Stimulated activated naive CD8-positive, alpha-beta T cell treated with anti-CD3 and anti-CD28 coated beads, Interleukin-15, Interleukin-2, amounts not matched to agents 100 ng/mL and 50 ng/mL, for 24 hours (primary cell): ENCODE measurements around the gene RARRES2.

Experiments
- H3K27ac Mint-ChIP-seq: one replicate; pipeline ENCODE4 v1.8.0; 2021; ENCODE audit warnings: mild to moderate bottlenecking, mixed read lengths
- H3K27me3 Mint-ChIP-seq: one replicate; pipeline ENCODE4 v1.8.0; 2021; ENCODE audit warnings: mixed read lengths
- H3K36me3 Mint-ChIP-seq: one replicate; pipeline ENCODE4 v1.8.0; 2021; ENCODE audit warnings: low read depth, mixed read lengths
- H3K4me1 Mint-ChIP-seq: one replicate; pipeline ENCODE4 v1.8.0; 2021; ENCODE audit warnings: low read depth, mixed read lengths
- H3K4me3 Mint-ChIP-seq: one replicate; pipeline ENCODE4 v1.8.0; 2021; ENCODE audit warnings: mild to moderate bottlenecking, mixed read lengths
- H3K9me3 Mint-ChIP-seq: one replicate; pipeline ENCODE4 v1.8.0; 2021; ENCODE audit warnings: mixed read lengths

RARRES2 gene

GRCh38 chr7:150360363-150361058 lies 19.1 kb upstream of the RARRES2 start:
- H3K4me1 Mint-ChIP-seq = peaks cover 59% of the 10 kb centered on the region
- H3K27me3 Mint-ChIP-seq = no peaks in the 10 kb centered on the region
- peaks cover 4% of the 10 kb centered on the region for H3K9me3 Mint-ChIP-seq
- H3K4me3 Mint-ChIP-seq = no peak overlapping the region
- no peaks in the 10 kb centered on the region for H3K36me3 Mint-ChIP-seq
- H3K27ac Mint-ChIP-seq = peak overlapping the region; percentile 79

GRCh38 chr7:150359622-150360362 lies 18.4 kb upstream of the RARRES2 start:
- H3K9me3 Mint-ChIP-seq = peaks cover 4% of the 10 kb centered on the region
- peak overlapping the region; percentile 79 for H3K27ac Mint-ChIP-seq
- H3K4me1 Mint-ChIP-seq = peaks cover 53% of the 10 kb centered on the region
- no peaks in the 10 kb centered on the region for H3K27me3 Mint-ChIP-seq
- no peaks in the 10 kb centered on the region for H3K36me3 Mint-ChIP-seq
- H3K4me3 Mint-ChIP-seq = no peak overlapping the region

- Mint-ChIP-seq H3K27me3 (no peaks in the 10 kb centered on the region), H3K4me1 (peaks cover 49% of the 10 kb centered on the region), H3K4me3 (no peak overlapping the region), H3K27ac (no peak overlapping the region), H3K9me3 (peaks cover 4% of the 10 kb centered on the region), H3K36me3 (no peaks in the 10 kb centered on the region)
Observed at GRCh38 chr7:150358988-150359621, 17.7 kb upstream of the RARRES2 start.

DNA sequence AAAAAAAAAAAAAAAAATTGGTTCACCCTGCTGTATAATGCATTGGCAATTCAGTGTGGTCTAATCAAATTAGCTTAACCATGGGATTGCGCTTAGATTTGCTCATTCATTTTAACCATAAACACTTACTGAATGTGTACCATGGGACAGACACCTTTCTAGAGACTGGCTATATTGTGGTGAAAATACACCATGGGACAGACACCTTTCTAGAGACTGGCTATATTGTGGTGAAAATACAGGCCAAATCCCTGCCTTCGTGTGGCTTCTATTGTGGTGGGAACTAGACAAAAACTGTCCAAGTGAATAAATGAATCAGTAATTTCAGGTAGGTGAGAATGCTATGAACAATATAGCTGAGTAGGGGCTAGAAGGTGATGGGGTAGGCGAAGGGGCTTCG lies 17.0 kb upstream of the RARRES2 start:
- peaks cover 4% of the 10 kb centered on the region for H3K9me3 Mint-ChIP-seq
- no peak overlapping the region for H3K27ac Mint-ChIP-seq
- H3K4me3 Mint-ChIP-seq = no peak overlapping the region
- H3K27me3 Mint-ChIP-seq = no peaks in the 10 kb centered on the region
- peaks cover 45% of the 10 kb centered on the region for H3K4me1 Mint-ChIP-seq
- H3K36me3 Mint-ChIP-seq = no peaks in the 10 kb centered on the region

- no peaks in the 10 kb centered on the region for H3K27me3 Mint-ChIP-seq
- H3K27ac Mint-ChIP-seq = peak overlapping the region; percentile 79
- H3K4me1 Mint-ChIP-seq = peaks cover 45% of the 10 kb centered on the region
Observed at GRCh38 chr7:150357771-150358427, 16.5 kb upstream of the RARRES2 start.

GRCh38 chr7:150357270-150357669 lies 15.8 kb upstream of the RARRES2 start:
- Mint-ChIP-seq H3K36me3 (no peaks in the 10 kb centered on the region), H3K27ac (peak overlapping the region; percentile 79), H3K27me3 (no peaks in the 10 kb centered on the region), H3K4me1 (peaks cover 45% of the 10 kb centered on the region), H3K9me3 (peaks cover 4% of the 10 kb centered on the region), H3K4me3 (peak overlapping the region; percentile 65)

More at GRCh38 chr7:150357771-150358427, 16.5 kb upstream of the RARRES2 start:
- H3K4me3 Mint-ChIP-seq = peak overlapping the region; percentile 65
- peaks cover 4% of the 10 kb centered on the region for H3K9me3 Mint-ChIP-seq
- no peaks in the 10 kb centered on the region for H3K36me3 Mint-ChIP-seq

DNA sequence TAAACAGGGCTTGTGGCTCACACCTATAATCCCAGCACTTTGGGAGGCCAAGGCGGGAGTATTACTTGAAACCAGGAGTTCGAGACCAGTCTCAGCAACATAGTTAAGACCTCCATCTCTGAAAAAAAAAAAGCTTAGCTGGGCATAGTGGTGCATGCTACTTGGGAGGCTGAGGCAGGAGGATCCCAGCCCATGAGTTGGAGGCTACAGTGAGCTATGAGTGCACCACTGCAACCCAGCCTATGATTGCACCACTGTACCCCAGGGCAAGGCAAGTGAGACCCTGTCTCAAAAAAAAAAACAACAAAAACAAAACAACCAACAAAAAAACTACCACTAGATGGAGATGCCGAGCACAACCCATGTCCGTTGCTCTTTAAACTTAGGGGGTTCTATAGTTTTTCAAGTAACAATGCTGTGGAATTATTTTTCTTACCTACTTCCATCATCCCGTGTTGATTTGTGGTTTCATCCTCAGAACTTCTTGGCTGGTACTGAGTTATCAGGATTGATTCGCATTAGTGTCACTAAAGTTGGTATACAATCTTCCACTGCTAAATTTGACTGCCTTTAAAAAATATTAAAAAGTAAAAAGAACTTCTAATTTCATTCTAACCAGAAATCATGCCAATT lies 15.0 kb upstream of the RARRES2 start:
- no peak overlapping the region for H3K27ac Mint-ChIP-seq
- H3K9me3 Mint-ChIP-seq = peaks cover 4% of the 10 kb centered on the region

GRCh38 chr7:150355666-150356059 lies 14.2 kb upstream of the RARRES2 start:
- H3K27me3 Mint-ChIP-seq = no peaks in the 10 kb centered on the region
- no peak overlapping the region for H3K27ac Mint-ChIP-seq
- H3K4me3 Mint-ChIP-seq = no peak overlapping the region
- H3K9me3 Mint-ChIP-seq = peaks cover 4% of the 10 kb centered on the region
- H3K4me1 Mint-ChIP-seq = peaks cover 45% of the 10 kb centered on the region
- H3K36me3 Mint-ChIP-seq = no peaks in the 10 kb centered on the region

More for the DNA sequence above, 15.0 kb upstream of the RARRES2 start:
- Mint-ChIP-seq H3K4me1 (peaks cover 45% of the 10 kb centered on the region), H3K4me3 (no peak overlapping the region), H3K36me3 (no peaks in the 10 kb centered on the region), H3K27me3 (no peaks in the 10 kb centered on the region)

DNA sequence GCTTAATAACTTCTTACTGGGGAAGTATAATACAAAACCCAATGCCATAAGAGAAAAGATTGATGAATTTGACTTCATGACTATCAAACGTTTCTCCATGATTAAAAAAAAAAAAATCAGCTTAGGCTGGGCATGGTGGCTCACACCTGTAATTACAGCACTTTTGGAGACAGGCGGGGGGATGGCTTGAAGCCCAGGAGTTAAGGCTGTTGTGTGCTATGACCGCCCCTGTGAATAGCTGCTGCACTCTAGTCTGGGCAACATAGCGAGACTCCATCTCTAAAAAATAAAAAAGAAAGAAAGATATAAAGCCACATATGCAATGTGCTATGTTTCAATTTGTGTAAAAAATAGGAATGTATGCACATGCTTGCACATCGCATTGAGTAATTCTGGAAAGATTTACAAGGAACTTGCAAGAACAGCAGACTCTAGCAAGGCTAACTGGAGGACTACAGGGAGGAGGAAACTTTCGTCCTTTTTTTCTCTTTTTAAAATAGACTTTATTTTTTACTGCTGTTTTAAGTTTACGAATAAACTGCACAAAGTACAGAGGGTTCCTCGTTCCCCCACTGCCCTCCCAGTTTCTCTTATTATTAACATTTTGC lies 10.3 kb upstream of the RARRES2 start:
- no peaks in the 10 kb centered on the region for H3K9me3 Mint-ChIP-seq
- no peaks in the 10 kb centered on the region for H3K27me3 Mint-ChIP-seq
- no peaks in the 10 kb centered on the region for H3K36me3 Mint-ChIP-seq
- H3K27ac Mint-ChIP-seq = no peak overlapping the region
- H3K4me3 Mint-ChIP-seq = no peak overlapping the region
- H3K4me1 Mint-ChIP-seq = peaks cover 11% of the 10 kb centered on the region

- Mint-ChIP-seq H3K4me1 (no peaks in the 10 kb centered on the region), H3K36me3 (no peaks in the 10 kb centered on the region), H3K9me3 (no peaks in the 10 kb centered on the region), H3K27me3 (peaks cover 33% of the 10 kb centered on the region), H3K4me3 (no peak overlapping the region), H3K27ac (no peak overlapping the region)
Observed at GRCh38 chr7:150346922-150347321, 5.5 kb upstream of the RARRES2 start.

DNA sequence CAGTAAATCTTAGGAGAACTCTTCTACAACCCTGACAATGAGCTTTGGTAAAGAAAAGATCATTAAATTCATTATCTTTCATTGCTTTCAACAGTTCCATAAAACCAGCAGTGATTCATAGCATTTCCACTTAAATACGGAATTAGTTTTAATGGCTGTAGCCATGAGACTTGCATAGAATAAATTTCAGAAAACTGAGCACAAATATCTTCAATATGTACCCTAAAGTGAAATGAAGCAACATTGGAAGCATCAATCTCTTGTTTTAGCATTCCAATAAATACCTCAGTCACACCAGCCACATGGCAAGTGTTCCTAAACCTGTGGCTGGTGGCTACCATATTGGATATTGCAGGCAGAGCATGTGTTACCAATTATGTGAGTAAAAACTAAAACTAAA lies 3.6 kb upstream of the RARRES2 start:
- Mint-ChIP-seq H3K9me3 (no peaks in the 10 kb centered on the region), H3K4me1 (peaks cover 7% of the 10 kb centered on the region), H3K4me3 (no peak overlapping the region), H3K36me3 (no peaks in the 10 kb centered on the region), H3K27me3 (peaks cover 35% of the 10 kb centered on the region), H3K27ac (no peak overlapping the region)

DNA sequence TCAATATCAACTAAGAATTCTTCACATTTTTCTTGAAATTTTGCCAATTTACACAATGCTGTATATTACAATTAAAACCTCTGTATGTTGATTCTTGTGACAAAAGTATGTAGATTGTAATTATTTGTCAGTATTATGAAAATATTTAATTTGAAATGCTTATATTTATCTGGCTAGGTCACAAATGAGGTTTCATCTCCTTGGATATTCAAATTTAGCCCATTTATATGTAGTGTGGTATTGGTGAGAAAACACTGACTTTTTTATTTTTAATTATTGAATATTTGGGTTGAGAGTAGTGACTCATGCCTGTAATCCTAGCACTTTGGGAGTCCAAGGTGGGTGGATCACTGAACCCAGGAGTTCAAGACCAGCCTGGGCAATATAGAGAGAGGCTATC lies 2.9 kb upstream of the RARRES2 start:
- H3K4me3 Mint-ChIP-seq = no peak overlapping the region
- peaks cover 35% of the 10 kb centered on the region for H3K27me3 Mint-ChIP-seq
- H3K36me3 Mint-ChIP-seq = no peaks in the 10 kb centered on the region
- H3K27ac Mint-ChIP-seq = no peak overlapping the region
- H3K4me1 Mint-ChIP-seq = peaks cover 7% of the 10 kb centered on the region
- H3K9me3 Mint-ChIP-seq = no peaks in the 10 kb centered on the region

DNA sequence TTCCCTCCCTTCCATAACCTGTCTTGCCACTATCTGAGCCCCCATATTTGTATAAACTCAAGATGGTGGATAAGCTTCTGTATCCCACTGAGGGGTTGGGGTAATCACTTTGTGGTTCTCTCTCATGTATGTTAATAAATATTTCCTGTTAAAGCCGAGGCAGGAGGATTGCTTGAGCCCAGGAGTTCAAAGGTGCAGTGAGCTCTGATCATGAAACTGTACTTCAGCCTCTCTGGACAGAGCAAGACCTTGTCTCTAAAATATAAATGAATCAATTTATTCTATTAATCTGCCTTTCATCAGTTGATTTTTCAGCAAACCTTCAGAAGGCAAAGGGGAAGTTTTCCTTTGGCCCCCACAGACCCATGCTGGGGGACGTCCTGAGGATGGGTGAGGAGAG lies 1.8 kb upstream of the RARRES2 start:
- H3K36me3 Mint-ChIP-seq = no peaks in the 10 kb centered on the region
- peaks cover 35% of the 10 kb centered on the region for H3K27me3 Mint-ChIP-seq
- H3K27ac Mint-ChIP-seq = no peak overlapping the region

GRCh38 chr7:150342121-150342408 lies 636 bp upstream of the RARRES2 start:
- peaks cover 7% of the 10 kb centered on the region for H3K4me1 Mint-ChIP-seq
- peaks cover 4% of the 10 kb centered on the region for H3K36me3 Mint-ChIP-seq
- H3K9me3 Mint-ChIP-seq = no peaks in the 10 kb centered on the region
- no peak overlapping the region for H3K4me3 Mint-ChIP-seq
- H3K27ac Mint-ChIP-seq = no peak overlapping the region
- peaks cover 35% of the 10 kb centered on the region for H3K27me3 Mint-ChIP-seq

More for the DNA sequence above, 1.8 kb upstream of the RARRES2 start:
- peaks cover 7% of the 10 kb centered on the region for H3K4me1 Mint-ChIP-seq
- no peaks in the 10 kb centered on the region for H3K9me3 Mint-ChIP-seq
- H3K4me3 Mint-ChIP-seq = no peak overlapping the region
